Neural progenitor cell (in vitro differentiated cells): ENCODE measurements around the gene TSPAN16. TPM values are rescaled to one million over a fixed set of nuclear protein-coding genes. Genes with fewer than 3 reads are reported as not detected.
A peak's percentile ranks its signal among the peaks of the same experiment; 100 is the strongest.

Source experiments
- DNase-seq: peaks from one replicate; pipeline ENCODE4 v3.0.0-alpha.2; 2016; ENCODE audit warnings: low spot score
- H2AFZ ChIP-seq: fragments of 200-600 bp; sonication (generic); replicated peaks from 2 replicates; pipeline ENCODE4 v1.6.1; 2016; ENCODE audit warnings: antibody characterized with exemption
- H3F3A ChIP-seq: fragments of 200-600 bp; sonication (generic); 2 replicates; pipeline ENCODE4 v1.6.1; 2016; ENCODE audit warnings: antibody characterized with exemption, low read depth
- H3K27ac ChIP-seq: fragments of 200-600 bp; sonication (generic); 2 replicates; pipeline ENCODE4 v1.5.1; 2016; ENCODE audit warnings: mild to moderate bottlenecking
- H3K27me3 ChIP-seq: fragments of 200-600 bp; sonication (generic); 2 replicates; pipeline ENCODE4 v1.6.1; 2016; ENCODE audit warnings: mild to moderate bottlenecking, moderate library complexity
- H3K36me3 ChIP-seq: fragments of 200-600 bp; sonication (generic); 2 replicates; pipeline ENCODE4 v1.5.1; 2016
- H3K4me1 ChIP-seq: fragments of 200-600 bp; sonication (generic); 2 replicates; pipeline ENCODE4 v1.6.1; 2016; ENCODE audit warnings: mixed run types
- H3K4me2 ChIP-seq: fragments of 200-600 bp; sonication (generic); 2 replicates; pipeline ENCODE4 v1.6.1; 2016
- H3K4me3 ChIP-seq: fragments of 200-600 bp; sonication (generic); 2 replicates; pipeline ENCODE4 v1.5.1; 2016
- H3K79me2 ChIP-seq: fragments of 200-600 bp; sonication (generic); 2 replicates; pipeline ENCODE4 v1.6.1; 2016; ENCODE audit warnings: low read depth
- H3K9ac ChIP-seq: fragments of 200-600 bp; sonication (generic); 2 replicates; pipeline ENCODE4 v1.6.1; 2016
- H3K9me3 ChIP-seq: fragments of 200-600 bp; sonication (generic); 2 replicates; pipeline ENCODE4 v1.5.1; 2016; ENCODE audit warnings: low read depth
- H4K20me1 ChIP-seq: fragments of 200-600 bp; sonication (generic); 2 replicates; pipeline ENCODE4 v1.6.1; 2016; ENCODE audit warnings: low read depth
- H3K27ac Mint-ChIP-seq: 3 replicates; pipeline ENCODE4 v1.8.0; 2021; ENCODE audit warnings: mixed read lengths
- H3K27me3 Mint-ChIP-seq: 2 replicates; pipeline ENCODE4 v1.8.0; 2022; ENCODE audit warnings: low read depth, mild to moderate bottlenecking, inconsistent platforms, moderate library complexity, mixed read lengths; ENCODE audit not compliant: insufficient read depth
- H3K36me3 Mint-ChIP-seq: 3 replicates; pipeline ENCODE4 v1.8.0; 2021; ENCODE audit warnings: mixed read lengths
- H3K4me1 Mint-ChIP-seq: 3 replicates; pipeline ENCODE4 v1.8.0; 2021; ENCODE audit warnings: mixed read lengths
- H3K4me3 Mint-ChIP-seq: 3 replicates; pipeline ENCODE4 v1.8.0; 2021; ENCODE audit warnings: mild to moderate bottlenecking, moderate library complexity, mixed read lengths
- H3K9me3 Mint-ChIP-seq: 3 replicates; pipeline ENCODE4 v1.8.0; 2020; ENCODE audit warnings: mixed read lengths
- EZH2 ChIP-seq: fragments of 200-600 bp; sonication (generic); IDR thresholded peaks from 2 replicates; pipeline ENCODE4 v1.6.1; 2017; ENCODE audit warnings: antibody characterized with exemption, mild to moderate bottlenecking, moderate library complexity
- EZH2phosphoT487 ChIP-seq: fragments of 200-600 bp; sonication (generic); IDR thresholded peaks from 2 replicates; pipeline ENCODE4 v1.6.1; 2017; ENCODE audit warnings: antibody characterized with exemption
- total RNA-seq: library from RNA; depleted of rRNA; stranded (reverse); fragments of >200 nt; gene quantifications from 2 replicates; pipeline ENCODE4 v1.2.3, GENCODE V29; 2015; ENCODE audit warnings: low replicate concordance
- TF ChIP-seq, protein P1 (sequence below): fragments of 200-600 bp; sonication (generic); IDR thresholded peaks from 2 replicates; pipeline ENCODE4 v1.5.1; 2017; ENCODE audit warnings: antibody characterized with exemption, mild to moderate bottlenecking

The TSPAN16 gene
- total RNA-seq, 1 donor from 2014 or later = not detected

DNA sequence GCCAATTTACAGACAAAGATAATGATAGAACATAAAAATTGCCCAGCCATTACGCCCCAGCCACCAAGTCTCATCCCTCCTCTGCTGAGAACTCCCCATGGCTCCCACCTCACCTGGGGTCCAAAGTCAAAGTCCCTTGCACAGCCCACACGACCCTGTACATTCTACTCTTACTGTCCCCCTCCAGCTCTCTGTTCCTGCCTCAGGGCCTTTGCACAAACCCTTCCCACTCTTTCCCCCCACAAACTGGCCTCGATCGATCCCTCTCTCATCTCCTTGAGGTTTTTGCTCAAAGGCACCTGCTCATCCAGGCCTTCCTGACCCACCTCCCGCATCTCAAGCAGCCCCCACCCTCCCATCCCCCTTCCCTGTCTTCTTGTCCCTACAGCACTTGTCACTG is 35.0 kb upstream of the TSPAN16 start:
- peaks cover 12% of the 10 kb centered on the region for H3K27me3 Mint-ChIP-seq
- TF ChIP-seq EZH2 = no peak
- H3K4me1 Mint-ChIP-seq = peaks cover 10% of the 10 kb centered on the region
- H3K27ac Mint-ChIP-seq = no peak overlapping the region
- no peaks in the 10 kb centered on the region for H3K9me3 Mint-ChIP-seq
- H3K79me2 ChIP-seq = no peaks in the 10 kb centered on the region
- peak overlapping the region; percentile 96 for H3K4me3 ChIP-seq
- peak overlapping the region; percentile 71 for H3K4me2 ChIP-seq
- no peaks in the 10 kb centered on the region for H3K9me3 ChIP-seq
- H3K36me3 Mint-ChIP-seq = no peaks in the 10 kb centered on the region
- DNase-seq = no peak
- no peak overlapping the region for H3K9ac ChIP-seq
- H3F3A ChIP-seq = peaks cover 17% of the 10 kb centered on the region
- peak overlapping the region; percentile 81 for H3K4me3 Mint-ChIP-seq
- no peaks in the 10 kb centered on the region for H3K36me3 ChIP-seq
- no peak overlapping the region for H2AFZ ChIP-seq
- no peaks in the 10 kb centered on the region for H3K27me3 ChIP-seq
- H3K27ac ChIP-seq = no peak overlapping the region
- H4K20me1 ChIP-seq = peaks cover 7% of the 10 kb centered on the region
- no peaks in the 10 kb centered on the region for H3K4me1 ChIP-seq

GRCh38 chr19:11261431-11261970 is 34.5 kb upstream of the TSPAN16 start:
- Histone ChIP-seq H3K4me2 (peak overlapping the region; percentile 71), H3K9me3 (no peaks in the 10 kb centered on the region), H3K79me2 (no peaks in the 10 kb centered on the region), H3K9ac (peak overlapping the region; percentile 73), H4K20me1 (peaks cover 7% of the 10 kb centered on the region), H3K27ac (no peak overlapping the region), H3K36me3 (no peaks in the 10 kb centered on the region), H3K27me3 (no peaks in the 10 kb centered on the region), H3K4me1 (no peaks in the 10 kb centered on the region), H2AFZ (peak overlapping the region; percentile 95), H3F3A (peaks cover 17% of the 10 kb centered on the region), H3K4me3 (peak overlapping the region; percentile 96)
- H3K4me3 Mint-ChIP-seq = peak overlapping the region; percentile 81
- peaks cover 7% of the 10 kb centered on the region for H3K4me1 Mint-ChIP-seq
- no peaks in the 10 kb centered on the region for H3K36me3 Mint-ChIP-seq
- no peak overlapping the region for H3K27ac Mint-ChIP-seq
- H3K27me3 Mint-ChIP-seq = peaks cover 14% of the 10 kb centered on the region
- TF ChIP-seq, protein P1, sequence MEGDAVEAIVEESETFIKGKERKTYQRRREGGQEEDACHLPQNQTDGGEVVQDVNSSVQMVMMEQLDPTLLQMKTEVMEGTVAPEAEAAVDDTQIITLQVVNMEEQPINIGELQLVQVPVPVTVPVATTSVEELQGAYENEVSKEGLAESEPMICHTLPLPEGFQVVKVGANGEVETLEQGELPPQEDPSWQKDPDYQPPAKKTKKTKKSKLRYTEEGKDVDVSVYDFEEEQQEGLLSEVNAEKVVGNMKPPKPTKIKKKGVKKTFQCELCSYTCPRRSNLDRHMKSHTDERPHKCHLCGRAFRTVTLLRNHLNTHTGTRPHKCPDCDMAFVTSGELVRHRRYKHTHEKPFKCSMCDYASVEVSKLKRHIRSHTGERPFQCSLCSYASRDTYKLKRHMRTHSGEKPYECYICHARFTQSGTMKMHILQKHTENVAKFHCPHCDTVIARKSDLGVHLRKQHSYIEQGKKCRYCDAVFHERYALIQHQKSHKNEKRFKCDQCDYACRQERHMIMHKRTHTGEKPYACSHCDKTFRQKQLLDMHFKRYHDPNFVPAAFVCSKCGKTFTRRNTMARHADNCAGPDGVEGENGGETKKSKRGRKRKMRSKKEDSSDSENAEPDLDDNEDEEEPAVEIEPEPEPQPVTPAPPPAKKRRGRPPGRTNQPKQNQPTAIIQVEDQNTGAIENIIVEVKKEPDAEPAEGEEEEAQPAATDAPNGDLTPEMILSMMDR = no peak
- TF ChIP-seq EZH2 = no peak
- DNase-seq = peak; percentile 42
- no peaks in the 10 kb centered on the region for H3K9me3 Mint-ChIP-seq

GRCh38 chr19:11261971-11262839 is 33.8 kb upstream of the TSPAN16 start, which contains the start of gene DOCK6:
Gene DOCK6 (minus strand): TSS chr19:11262524. CDS start chr19:11262440, 84 bp downstream.
- Histone ChIP-seq H3K27ac (no peak within 1 kb of the TSS), H3K4me2 (peak within 1 kb of the TSS; percentile 71), H3K79me2 (no peaks in the 10 kb centered on the region), H3F3A (peaks cover 17% of the 10 kb centered on the region), H4K20me1 (peaks cover 7% of the 10 kb centered on the region), H3K9ac (peak within 1 kb of the TSS; percentile 73), H2AFZ (peak within 1 kb of the TSS; percentile 95), H3K27me3 (no peaks in the 10 kb centered on the region), H3K36me3 (no peaks in the 10 kb centered on the region), H3K4me3 (peak within 1 kb of the TSS; percentile 96), H3K4me1 (no peaks in the 10 kb centered on the region), H3K9me3 (no peaks in the 10 kb centered on the region)
- Mint-ChIP-seq H3K27ac (no peak within 1 kb of the TSS), H3K4me3 (peak within 1 kb of the TSS; percentile 87), H3K27me3 (peaks cover 19% of the 10 kb centered on the region), H3K36me3 (no peaks in the 10 kb centered on the region), H3K4me1 (peaks cover 10% of the 10 kb centered on the region), H3K9me3 (no peaks in the 10 kb centered on the region)
- DNase-seq = peak; percentile 80
- TF ChIP-seq, protein P1 = peak; percentile 59
- TF ChIP-seq EZH2 = no peak

- Mint-ChIP-seq H3K27me3 (peaks cover 25% of the 10 kb centered on the region), H3K27ac (no peak overlapping the region), H3K9me3 (no peaks in the 10 kb centered on the region), H3K4me3 (peak overlapping the region; percentile 87), H3K36me3 (no peaks in the 10 kb centered on the region), H3K4me1 (peaks cover 12% of the 10 kb centered on the region)
- no peaks in the 10 kb centered on the region for H3K79me2 ChIP-seq
- H3K9ac ChIP-seq = no peak overlapping the region
- no peaks in the 10 kb centered on the region for H3K27me3 ChIP-seq
- no peaks in the 10 kb centered on the region for H3K9me3 ChIP-seq
- H2AFZ ChIP-seq = no peak overlapping the region
- peaks cover 18% of the 10 kb centered on the region for H3F3A ChIP-seq
- no peaks in the 10 kb centered on the region for H3K36me3 ChIP-seq
- no peak overlapping the region for H3K4me3 ChIP-seq
- no peak overlapping the region for H3K27ac ChIP-seq
- no peak for TF ChIP-seq EZH2
- TF ChIP-seq, protein P1 = no peak
- no peak for TF ChIP-seq EZH2phosphoT487
- no peak overlapping the region for H3K4me2 ChIP-seq
- no peaks in the 10 kb centered on the region for H3K4me1 ChIP-seq
- no peak for DNase-seq
- peaks cover 7% of the 10 kb centered on the region for H4K20me1 ChIP-seq
These were observed 32.2 kb upstream of the TSPAN16 start for GRCh38 chr19:11263726-11264125.
